Ramos (cell line): ENCODE data around the gene TMEM176A.

Source experiments
- in situ Hi-C: fragments of 300-500 bp; cut with MboI; formaldehyde crosslinking; loops from one replicate; pipeline ENCODE4 v1.14.3; 2022; ENCODE audit warnings: low sequenced_read_pairs; ENCODE audit not compliant: unreplicated experiment

TMEM176A gene

GRCh38 chr7:150842716-150843115 is 42.1 kb downstream of the TMEM176A start:
- in situ Hi-C loops = no loop called here

- in situ Hi-C loops = no loop called here
Observed at GRCh38 chr7:150845421-150845861, 44.9 kb downstream of the TMEM176A start.

GRCh38 chr7:150846291-150847115 is 45.9 kb downstream of the TMEM176A start:
- in situ Hi-C loops = no loop called here

GRCh38 chr7:150847536-150847935 is 47.0 kb downstream of the TMEM176A start:
- in situ Hi-C loops = no loop called here

GRCh38 chr7:150848111-150848510 is 47.5 kb downstream of the TMEM176A start:
- in situ Hi-C loops = no loop called here

GRCh38 chr7:150848561-150849115 is 48.1 kb downstream of the TMEM176A start:
- in situ Hi-C loops = no loop called here

GRCh38 chr7:150849204-150849775 is 48.7 kb downstream of the TMEM176A start:
- in situ Hi-C loops = no loop called here

GRCh38 chr7:150850273-150850672 is 49.7 kb downstream of the TMEM176A start:
- in situ Hi-C loops = no loop called here

- in situ Hi-C loops = no loop called here
Observed at GRCh38 chr7:150851492-150852370, 51.2 kb downstream of the TMEM176A start.

GRCh38 chr7:150852371-150852905 is 51.9 kb downstream of the TMEM176A start, which contains the start of gene AOC1:
TSS of gene AOC1 (plus strand) at chr7:150852517. CDS start at chr7:150856471, 3,954 bp downstream.
- in situ Hi-C loops = no loop called here

GRCh38 chr7:150854066-150855000 is 53.8 kb downstream of the TMEM176A start:
- in situ Hi-C loops = no loop called here
